HG03039 (cell line): ENCODE results near the gene GABBR2.
"Not testable (repeated sequence)": the region's sequence is repeated elsewhere in the genome, so short reads cannot be mapped to it uniquely, and the experiment has no call there.

Experiments
- ATAC-seq: cut with Tn5 transposase; IDR thresholded peaks from one replicate; pipeline ENCODE4 v1.9.1; 2021; ENCODE audit warnings: mild to moderate bottlenecking, moderate library complexity; ENCODE audit not compliant: unreplicated experiment

Gene GABBR2

DNA sequence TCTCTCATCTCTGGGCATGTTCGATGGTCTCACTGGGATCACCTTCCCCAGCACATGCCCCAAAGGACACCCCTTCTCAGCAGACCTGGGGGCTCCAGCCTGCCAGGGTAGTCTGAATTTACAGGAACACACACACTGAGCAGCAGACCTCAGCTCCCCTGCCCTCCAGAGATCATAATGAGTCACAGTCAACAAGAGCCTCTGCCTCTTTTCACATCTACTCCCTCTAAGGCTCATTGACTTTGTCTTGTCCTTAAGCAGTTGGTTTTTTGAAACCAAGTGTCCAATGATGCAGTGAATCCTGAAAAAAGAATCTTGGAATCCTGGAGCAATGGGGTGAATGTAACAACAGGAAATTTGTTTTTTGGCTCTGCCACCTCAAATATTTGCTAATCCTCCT lies 20.8 kb downstream of the GABBR2 start:
- ATAC-seq = no peak

DNA sequence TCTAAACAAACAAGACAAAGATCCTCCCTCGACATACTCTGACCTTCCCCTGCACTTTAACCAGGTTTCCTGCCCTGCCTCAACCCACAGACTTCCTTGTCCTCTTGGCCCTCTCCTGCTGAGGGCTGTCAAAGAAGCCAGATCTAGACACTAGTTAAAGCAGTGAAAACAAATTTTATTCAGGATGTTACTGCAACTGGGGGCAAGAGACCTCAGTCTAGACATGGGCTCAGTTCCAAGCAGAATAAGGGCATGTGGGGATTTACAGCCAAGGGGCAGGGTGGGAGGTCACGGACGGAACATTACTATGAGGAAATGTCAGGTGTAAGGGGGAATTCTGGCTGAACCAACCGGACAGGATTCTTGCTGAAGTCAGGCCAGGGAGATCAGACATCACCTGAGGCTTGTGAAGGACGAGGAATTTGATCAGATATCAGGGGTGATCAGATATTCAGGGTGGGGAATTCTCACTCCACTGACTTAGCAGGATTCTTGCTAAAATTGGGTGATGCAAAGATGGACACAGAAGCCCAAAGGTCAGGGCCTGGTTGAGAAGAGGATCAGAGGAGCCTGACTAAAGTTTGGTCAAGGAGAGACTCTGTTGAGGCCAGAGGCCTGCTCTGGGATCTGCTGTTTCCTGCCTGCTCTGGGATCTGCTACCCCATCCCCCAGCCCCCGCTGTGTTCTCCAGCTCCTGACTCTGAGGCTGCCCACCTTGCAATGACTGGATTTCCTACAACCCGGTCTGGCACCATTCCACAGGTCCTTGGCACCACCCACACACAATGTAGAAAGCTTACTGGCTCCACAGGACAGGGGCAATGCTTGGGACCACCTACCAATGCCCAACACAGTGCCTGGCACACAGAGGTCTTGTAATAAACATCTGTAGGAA lies 21.5 kb downstream of the GABBR2 start:
- ATAC-seq = no peak

DNA sequence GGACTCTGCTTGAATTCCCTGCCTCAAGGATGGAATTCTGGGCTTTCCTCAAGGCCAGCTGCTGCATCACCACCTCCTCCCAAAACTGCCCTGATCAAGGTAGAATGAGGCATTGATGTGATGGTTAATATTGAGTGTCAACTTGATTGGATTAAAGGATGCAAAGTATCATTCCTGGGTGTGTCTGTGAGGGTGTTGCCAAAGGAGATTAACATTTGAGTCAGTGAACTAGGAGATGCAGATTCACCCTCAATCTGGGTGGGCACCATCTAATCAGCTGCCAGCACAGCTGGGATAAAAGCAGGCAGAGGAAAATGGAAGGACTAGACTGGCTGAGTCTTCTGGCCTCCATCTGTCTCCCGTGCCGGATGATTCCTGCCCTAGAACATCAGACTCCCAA lies 23.9 kb downstream of the GABBR2 start:
- ATAC-seq = not testable (repeated sequence)

DNA sequence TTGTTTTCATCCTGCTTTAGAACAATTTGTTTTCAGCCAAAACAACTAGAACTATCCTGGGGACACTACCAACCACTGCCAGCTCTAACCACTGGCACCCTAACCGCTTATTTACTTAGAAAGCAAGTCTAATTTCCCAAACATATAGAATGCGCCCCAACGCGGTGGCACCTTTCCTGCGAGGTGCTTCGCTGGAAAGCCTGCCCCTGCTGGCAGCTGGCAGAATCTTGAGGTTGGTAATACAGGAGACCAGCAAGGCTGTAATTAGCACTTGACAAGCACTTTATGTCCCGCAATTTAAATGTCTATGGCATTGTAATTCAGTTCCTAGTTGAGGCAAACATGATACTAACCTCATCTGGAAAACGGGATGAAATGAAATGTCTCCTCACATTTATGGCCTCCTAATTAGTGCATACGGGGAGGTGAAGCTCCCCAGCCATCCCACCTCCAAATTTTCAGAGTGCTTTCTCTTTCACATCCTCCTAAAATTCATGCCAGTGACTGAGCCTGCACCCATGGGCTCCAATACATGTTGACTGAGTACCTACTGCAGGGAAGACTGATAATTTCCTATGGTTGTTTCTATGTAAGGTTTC lies 30.4 kb downstream of the GABBR2 start:
- no peak for ATAC-seq

DNA sequence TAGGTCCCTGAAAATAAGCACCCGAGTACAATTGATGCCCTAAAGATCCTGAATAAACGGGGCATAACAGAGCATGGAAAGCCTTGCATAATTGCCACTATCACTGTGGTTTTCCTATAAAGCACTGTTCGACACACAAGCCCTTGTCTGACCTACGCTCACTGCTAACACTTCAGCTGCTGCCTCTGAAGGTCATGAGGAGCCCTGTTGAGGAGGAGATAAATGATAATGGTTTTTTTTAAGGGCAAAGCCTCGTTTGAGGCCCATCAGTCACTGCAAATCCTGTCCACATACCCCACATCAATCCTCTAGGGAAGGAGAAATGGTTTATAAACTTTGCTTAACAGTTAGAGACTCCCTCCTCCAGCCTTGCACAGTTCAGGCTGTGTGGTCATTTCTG lies 35.1 kb downstream of the GABBR2 start:
- no peak for ATAC-seq

DNA sequence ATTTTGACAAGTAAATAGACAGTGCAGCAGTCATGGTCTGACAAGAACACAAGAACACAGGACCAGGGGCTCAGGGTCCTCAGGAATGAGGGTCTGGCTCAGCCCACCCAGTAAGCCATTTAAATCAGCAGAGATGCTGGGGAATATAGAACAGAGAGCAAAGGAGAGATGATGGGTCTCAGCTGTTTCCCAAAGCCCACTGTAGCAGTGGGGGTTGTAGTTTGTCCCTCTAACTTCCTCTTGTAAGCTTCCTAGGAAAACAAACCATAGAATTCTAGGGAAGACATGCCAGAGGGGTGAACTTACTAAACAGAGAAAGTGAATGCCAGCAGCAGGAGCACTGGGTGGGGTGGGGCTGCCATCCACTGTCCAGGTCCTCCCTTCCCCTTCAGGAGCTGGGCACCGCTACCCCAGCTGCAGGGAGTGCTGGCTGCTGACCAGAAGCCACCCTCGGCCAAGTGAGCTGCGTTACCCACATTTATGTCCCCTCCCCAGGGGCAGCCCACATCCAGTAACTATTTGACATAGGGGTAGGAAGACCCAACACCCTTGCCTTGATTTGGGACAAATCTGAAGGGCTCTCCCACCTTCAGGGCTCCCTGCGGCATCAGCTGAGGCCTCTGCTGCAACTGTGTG lies 41.6 kb downstream of the GABBR2 start:
- no peak for ATAC-seq

DNA sequence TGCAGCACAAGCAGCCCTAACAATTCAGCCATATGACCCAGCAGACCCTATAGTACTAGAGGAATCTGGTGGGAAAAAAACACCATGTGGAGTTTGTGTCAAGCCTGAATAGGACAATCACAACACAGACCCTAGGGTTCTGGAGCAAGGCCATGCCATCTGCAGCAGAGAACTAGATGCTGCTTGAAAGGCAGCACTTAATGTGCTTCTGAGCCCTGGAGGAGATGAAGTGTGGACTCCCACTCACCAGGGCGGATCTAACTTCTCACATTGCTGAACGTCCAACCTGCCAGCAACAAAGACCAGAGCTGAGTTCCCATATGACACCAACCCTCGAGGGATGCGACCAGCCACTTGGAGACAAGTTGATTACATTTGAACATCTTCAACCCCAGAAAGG lies 43.2 kb downstream of the GABBR2 start:
- no peak for ATAC-seq

DNA sequence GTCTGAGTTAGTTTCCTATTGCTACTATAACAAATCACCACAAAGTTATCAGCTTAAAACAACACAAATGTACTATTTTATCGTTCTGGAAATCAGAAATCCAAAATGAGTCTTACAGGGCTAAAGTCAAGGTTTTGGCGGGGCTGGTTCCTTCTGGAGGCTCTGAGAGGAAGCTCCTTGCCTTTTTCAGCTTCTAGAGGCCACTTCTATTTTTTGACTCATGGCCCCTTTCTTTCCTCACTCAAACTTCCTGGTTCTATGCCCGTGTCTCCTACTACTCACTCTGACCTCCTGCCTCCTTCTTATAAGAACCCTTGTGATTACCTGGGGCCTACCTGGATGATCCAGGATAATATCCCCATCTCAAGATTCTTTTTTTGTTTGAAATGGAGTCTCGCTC lies 48.2 kb downstream of the GABBR2 start:
- no peak for ATAC-seq

DNA sequence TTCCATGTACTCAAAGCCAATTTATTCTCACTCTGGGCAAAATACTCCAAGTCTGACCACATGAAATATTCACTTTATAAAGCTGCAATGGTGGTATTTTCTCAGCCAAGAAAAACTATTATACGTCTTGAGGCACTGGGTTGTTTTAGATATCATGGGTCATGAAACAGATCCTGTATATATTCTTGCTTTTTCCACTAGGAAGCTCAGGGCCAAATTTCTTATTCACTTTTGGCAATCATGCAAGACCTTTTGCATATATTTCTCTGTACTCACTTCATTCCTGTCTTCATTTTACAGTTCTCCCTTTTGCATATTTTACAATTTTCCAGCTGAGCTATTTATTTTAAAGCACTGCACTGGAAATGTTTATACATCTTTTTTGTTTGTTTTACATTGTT lies 49.8 kb downstream of the GABBR2 start:
- no peak for ATAC-seq

DNA sequence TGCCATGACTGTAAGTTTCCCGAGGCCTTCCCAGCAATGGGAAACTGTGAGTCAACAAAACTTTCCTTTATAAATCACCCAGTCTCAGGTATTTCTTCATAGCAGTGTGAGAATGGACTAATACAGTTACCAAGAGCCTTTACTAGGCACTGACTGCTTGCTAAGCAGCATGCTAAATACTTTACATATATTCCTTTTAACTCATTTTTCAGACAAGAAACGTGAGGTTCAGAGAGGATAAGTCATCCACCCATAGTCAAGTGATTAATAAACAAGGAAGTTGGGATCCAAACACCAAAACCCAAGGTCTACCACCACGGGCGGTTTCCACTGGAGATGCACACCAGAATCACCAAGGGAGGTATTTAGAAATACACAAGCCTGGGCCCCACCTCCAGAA lies 50.8 kb downstream of the GABBR2 start:
- ATAC-seq = no peak

DNA sequence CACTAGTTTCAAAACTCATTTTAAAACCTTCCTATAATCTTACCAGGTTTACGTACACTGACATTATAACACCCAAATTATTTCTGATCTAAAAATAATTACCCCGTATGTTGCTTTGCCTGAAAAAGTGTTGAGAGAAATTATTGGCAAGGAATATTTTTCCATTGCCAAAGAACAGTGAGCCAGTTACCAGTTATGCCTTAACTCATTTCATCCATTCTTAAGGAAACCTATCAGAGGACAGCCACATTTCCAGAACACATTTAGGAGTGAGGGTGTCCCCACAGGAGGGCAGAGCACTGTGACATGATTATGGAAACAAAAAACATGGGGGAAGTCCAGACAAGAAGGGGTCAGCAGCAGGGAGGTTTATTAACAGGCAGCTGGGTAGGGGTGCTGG lies 52.2 kb downstream of the GABBR2 start:
- ATAC-seq = no peak

DNA sequence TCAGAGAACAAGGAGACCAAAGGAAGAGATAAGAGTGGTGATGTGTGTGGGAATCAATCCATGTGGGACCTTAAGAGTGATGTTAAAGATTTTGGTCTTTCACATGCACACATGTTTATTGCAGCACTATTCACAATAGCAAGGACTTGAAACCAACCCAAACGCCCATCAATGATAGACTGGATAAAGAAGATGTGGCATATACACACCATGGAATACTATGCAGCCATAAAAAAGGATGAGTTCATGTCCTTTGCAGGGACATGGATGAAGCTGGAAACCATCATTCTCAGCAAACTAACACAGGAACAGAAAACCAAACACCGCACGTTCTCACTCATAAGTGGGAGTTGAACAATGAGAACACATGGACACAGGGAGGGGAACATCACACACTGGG lies 53.3 kb downstream of the GABBR2 start:
- not testable (repeated sequence) for ATAC-seq

DNA sequence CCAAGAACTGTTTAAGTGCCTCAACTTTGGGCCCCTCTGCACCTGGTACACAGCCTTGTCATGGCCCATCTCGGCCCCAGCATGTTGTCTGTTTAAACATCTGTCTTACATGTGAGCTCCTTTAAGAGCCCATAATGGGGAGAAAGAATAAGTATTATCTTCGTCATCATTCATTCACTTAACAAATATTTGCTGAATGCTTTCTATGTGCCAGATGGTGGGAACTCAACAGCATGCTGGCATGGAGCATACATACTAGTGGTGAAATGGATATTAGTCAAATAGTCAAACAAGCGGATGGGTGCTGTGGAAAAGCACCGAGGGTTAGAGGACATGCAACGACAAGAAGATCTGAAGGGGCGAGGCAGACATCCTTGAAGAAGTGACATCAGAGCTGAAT lies 54.5 kb downstream of the GABBR2 start:
- no peak for ATAC-seq

DNA sequence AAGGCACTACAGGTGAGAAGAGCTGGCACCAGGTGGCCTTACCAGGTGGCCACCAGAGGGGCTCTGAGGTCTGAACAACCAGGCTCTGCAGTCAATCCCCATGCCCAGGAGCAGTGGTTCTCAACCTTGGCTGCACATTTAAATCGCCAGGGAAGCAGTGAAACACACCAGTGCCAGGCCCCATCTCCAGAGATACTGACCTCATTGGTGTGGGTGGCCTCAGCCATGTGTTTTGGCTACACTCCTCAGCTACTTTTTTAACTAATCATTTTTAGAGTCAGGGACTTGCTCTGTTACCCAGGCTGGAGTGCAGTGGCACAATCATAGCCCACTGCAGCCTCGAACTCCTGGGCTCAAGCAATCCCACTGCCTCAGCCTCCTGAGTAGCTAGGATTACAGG lies 56.0 kb downstream of the GABBR2 start:
- no peak for ATAC-seq

DNA sequence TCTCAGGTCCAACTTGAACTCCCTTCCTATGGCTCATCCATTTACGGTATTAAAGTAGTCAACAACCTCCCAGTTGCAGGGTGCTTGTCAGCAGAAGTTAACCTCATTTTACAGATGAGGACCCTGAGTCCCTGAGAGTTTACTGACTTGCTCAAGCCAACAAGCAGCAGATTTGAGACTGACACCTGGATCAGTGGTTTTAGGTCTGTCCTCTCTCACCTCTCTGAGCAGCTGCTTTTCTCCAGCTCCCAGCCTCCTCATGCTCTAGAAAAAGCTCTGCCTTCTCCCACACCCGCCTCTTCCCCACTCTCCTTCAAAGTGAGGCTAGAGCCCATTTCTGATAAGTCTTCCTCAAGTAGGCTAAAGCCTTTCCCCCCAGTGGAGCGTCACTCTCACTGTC lies 56.4 kb downstream of the GABBR2 start:
- no peak for ATAC-seq

DNA sequence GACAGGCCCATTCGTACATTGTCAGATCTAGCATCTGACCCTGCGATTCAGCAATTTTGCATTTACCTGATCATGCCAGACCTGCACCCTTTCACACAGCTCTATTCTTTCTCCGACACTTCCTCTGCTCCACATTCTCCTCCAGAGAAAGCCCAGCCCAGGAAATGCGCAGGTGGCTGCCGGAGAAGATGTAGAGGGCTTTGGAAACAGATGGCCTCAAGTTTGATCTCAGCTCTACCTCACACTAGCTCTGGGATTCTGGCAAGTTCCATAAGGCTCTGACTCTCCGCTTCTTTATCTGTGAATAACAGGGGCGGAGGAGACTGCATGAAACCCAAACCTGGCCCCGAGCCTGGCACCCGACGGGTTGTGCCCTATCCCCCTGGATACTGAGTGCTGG lies 61.5 kb downstream of the GABBR2 start:
- no peak for ATAC-seq

DNA sequence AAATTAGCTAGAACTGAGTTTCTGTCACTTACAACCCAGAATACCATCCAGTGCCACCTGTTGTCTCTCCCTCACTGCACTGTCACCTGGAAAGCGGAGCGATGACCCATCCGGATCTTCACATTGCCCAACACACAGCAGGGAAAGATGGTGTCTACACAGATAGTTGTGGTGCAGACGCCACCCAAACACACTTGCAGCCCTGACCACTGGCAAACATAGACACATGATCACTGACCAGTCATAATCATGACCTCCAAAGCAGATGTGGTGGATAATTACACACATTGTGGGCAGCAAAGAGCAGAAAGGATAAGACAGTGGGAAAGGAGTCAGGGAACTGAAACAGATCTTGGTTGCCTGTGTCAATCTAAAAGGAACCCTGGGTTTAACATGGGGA lies 64.7 kb downstream of the GABBR2 start:
- ATAC-seq = no peak

DNA sequence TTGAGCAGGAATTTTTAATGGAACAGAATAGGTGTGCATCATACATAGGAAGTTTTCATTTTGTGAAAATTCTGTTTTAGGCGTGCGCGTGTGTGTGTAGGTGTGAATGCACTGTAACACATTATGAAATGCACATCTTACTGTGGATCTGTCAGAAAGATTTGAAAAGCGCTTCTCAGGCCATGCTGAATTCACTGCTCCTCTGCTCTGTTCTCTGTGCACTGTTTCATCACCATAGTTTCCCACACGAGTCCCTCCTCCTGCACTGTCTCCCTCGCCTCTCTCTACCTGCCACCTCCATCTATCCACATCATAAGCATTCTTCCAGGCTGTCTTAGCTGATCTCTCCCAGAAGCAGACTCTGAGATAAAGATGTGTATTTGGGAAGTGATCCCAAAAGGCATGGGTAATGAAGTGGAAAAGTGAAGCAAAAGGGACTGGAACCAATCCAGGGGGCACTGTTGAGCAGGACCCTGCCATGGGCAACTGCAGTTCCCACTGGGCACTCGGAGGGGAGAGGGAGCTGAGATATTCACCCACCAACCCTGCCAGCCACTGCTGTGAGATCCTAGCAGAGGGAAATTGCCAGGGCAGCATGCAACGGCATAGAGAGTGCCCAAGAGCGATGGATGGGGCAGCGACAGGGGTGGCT lies 65.9 kb downstream of the GABBR2 start:
- no peak for ATAC-seq

DNA sequence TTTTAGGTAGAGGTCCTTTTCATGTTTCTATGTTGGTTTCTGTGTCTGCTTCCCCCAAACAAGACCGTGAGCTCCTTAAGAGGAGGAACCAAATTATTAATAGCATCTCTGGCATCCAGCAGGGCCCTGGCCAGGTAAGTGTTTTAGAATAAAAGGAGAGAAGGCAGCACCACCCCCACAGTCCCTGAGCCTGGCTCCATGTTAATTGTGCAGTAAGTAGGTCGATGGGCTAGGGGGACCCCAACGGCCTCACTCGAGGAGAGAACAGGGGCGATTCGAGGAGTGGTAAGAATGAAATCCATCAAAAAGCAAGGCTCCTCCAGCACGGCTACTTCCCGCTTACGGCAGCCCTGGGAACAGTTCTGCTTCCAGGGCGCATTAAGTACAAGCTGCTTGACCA lies 67.0 kb downstream of the GABBR2 start:
- ATAC-seq = no peak

DNA sequence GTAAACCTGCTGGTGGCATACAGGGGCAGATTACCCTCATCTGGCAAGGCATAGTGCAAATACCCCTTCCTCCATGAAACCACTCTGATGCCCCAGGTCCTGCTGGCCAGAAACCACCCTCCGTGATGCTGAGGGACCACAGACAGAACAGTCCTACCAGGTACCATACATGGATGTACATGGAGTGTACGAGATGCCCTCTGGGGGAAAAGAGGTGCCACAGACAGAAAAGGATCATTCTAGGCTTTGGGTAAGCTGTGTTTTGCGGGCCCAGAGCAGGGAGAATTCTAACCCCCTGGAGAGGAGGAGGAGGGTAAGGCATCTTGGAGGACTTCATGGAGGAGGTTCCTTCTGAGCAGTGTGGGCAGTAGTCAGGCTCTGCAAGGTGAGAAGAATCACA lies 68.3 kb downstream of the GABBR2 start:
- no peak for ATAC-seq

DNA sequence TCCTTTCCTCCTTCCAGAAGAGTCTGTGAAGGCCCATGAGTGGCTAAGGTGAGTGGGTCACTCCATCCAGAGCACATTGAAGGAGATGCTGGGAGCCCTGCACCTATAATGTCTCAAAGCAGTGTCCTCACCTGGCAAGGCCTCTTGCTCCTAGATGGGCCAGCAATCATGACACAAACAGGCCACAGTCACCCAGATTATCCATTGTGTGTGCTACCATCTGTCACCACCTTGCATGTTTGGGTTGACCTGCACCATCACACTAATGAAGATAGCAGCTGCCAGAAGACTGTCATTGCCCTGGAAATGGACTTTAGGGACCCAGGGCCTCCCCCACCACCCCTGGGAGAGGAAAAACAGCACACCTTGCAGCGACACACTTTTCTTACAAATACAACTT lies 69.6 kb downstream of the GABBR2 start:
- no peak for ATAC-seq

DNA sequence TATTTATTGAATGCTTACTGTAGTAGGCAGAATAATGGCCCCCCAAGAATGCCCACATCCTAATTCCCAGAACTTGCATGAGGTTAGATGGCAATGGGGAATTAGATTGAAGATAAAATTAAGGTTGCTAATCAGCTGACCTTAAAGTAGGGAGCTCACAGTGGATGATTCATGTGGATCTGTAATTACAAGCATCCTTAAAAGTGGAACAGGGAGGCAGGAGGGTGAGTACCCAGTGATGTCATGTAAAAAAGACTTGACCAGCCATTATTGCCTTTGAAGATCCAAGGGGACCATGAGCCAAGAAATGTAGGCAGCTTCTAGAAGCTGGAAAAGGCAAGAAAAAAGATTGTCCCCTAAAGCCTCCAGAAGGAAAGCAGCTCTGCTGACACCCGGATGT lies 71.4 kb downstream of the GABBR2 start:
- no peak for ATAC-seq
